GM12873 (cell line): Measurements from ENCODE around the gene PCGF1.

Source experiments
- CTCF ChIP-seq: IDR thresholded peaks from 2 replicates; pipeline ENCODE4 v1.5.1; 2012; ENCODE audit warnings: low read depth, mild to moderate bottlenecking, moderate library complexity, low read length, control low read depth; ENCODE audit not compliant: insufficient read depth; ENCODE audit errors: missing control alignments

The PCGF1 gene

GRCh38 chr2:74462054-74462785, 45.3 kb downstream of the PCGF1 start:
- no peak for TF ChIP-seq CTCF

- peak; percentile 40 for TF ChIP-seq CTCF
These were observed 46.1 kb downstream of the PCGF1 start for GRCh38 chr2:74461187-74462053.

- TF ChIP-seq CTCF = no peak
These were observed 48.5 kb downstream of the PCGF1 start for GRCh38 chr2:74458938-74459363.

- TF ChIP-seq CTCF = no peak
These were observed 49.2 kb downstream of the PCGF1 start, which contains the start of gene WBP1 for GRCh38 chr2:74458132-74458937. Gene WBP1, plus strand, starts transcription at chr2:74458438. Its CDS starts 165 bp downstream, at chr2:74458603.

- no peak for TF ChIP-seq CTCF
These were observed 49.9 kb downstream of the PCGF1 start for GRCh38 chr2:74457549-74458131.

GRCh38 chr2:74457129-74457548, 50.4 kb downstream of the PCGF1 start:
- no peak for TF ChIP-seq CTCF
